Activated naive CD4-positive, alpha-beta T cell (primary cell): Measurements from ENCODE around the gene SHOX.
"Not testable (repeated sequence)": the region's sequence is repeated elsewhere in the genome, so short reads cannot be mapped to it uniquely, and the experiment has no call there.

Source experiments
- DNase-seq, 4 experiments: peaks; one replicate each; lab custom pipeline; 2025; lab: John Stamatoyannopoulos, UW

The SHOX gene

GRCh38 chrX:630612-631496 lies at the start of gene SHOX:
Gene SHOX, plus strand, starts transcription at chrX:630791. Its CDS starts 107 bp downstream, at chrX:630898.
- DNase-seq: no peak

- no peak for DNase-seq
These were observed 49.5 kb upstream of the SHOX start for GRCh38 chrX:581066-581465.

GRCh38 chrX:581720-582298 lies 48.8 kb upstream of the SHOX start:
- no peak for DNase-seq

GRCh38 chrX:584572-584971 lies 46.0 kb upstream of the SHOX start:
- DNase-seq: no peak

GRCh38 chrX:585115-585808 lies 45.3 kb upstream of the SHOX start:
- no peak for DNase-seq

- DNase-seq: no peak
These were observed 44.2 kb upstream of the SHOX start for GRCh38 chrX:586351-586750.

GRCh38 chrX:589261-589660 lies 41.3 kb upstream of the SHOX start:
- not testable (repeated sequence) for DNase-seq

GRCh38 chrX:590693-591404 lies 39.7 kb upstream of the SHOX start:
- no peak for DNase-seq

GRCh38 chrX:599837-600715 lies 30.5 kb upstream of the SHOX start:
- no peak for DNase-seq

GRCh38 chrX:603029-603428 lies 27.6 kb upstream of the SHOX start:
- not testable (repeated sequence) for DNase-seq

GRCh38 chrX:604616-605015 lies 26.0 kb upstream of the SHOX start:
- DNase-seq: not testable (repeated sequence)

- DNase-seq: not testable (repeated sequence)
These were observed 22.5 kb upstream of the SHOX start for GRCh38 chrX:608088-608487.

GRCh38 chrX:614136-614535 lies 16.5 kb upstream of the SHOX start:
- no peak for DNase-seq

- no peak for DNase-seq
These were observed 13.2 kb upstream of the SHOX start for GRCh38 chrX:617401-617800.

GRCh38 chrX:617891-618290 lies 12.7 kb upstream of the SHOX start:
- DNase-seq: no peak

GRCh38 chrX:618304-618703 lies 12.3 kb upstream of the SHOX start:
- not testable (repeated sequence) for DNase-seq

- DNase-seq: no peak
These were observed 11.7 kb upstream of the SHOX start for GRCh38 chrX:618761-619450.

GRCh38 chrX:619451-619811 lies 11.2 kb upstream of the SHOX start:
- no peak for DNase-seq

GRCh38 chrX:619812-620531 lies 10.6 kb upstream of the SHOX start:
- DNase-seq: no peak
